GM19468 (cell line): ENCODE results near the gene OR5AP2.
A peak's percentile ranks its signal among the peaks of the same experiment; 100 is the strongest.
"Not testable (repeated sequence)": the region's sequence is repeated elsewhere in the genome, so short reads cannot be mapped to it uniquely, and the experiment has no call there.

Source experiments
- ATAC-seq: cut with Tn5 transposase; IDR thresholded peaks from one replicate; pipeline ENCODE4 v1.9.1; 2021; ENCODE audit warnings: mild to moderate bottlenecking, moderate library complexity, moderate number of reproducible peaks; ENCODE audit not compliant: unreplicated experiment; ENCODE audit errors: extremely low read depth

Gene OR5AP2

DNA sequence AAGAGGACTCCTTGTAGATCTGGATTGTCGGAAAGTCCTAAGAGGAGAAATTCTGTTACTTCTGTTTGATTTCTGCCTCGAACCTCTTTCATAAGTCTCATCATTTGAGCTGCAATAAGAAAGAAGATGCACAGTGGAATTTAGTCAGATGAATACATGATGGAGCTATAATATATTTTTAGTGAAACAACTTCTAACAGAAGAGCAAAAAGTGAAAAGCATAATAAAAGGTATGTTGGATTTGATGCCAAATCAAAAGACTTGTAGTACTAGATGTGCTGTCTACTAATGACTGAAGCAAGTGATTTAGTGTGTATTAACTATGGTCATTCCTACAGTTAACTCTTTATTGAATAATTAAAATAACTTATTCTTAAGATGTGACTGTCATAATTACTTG lies at the start of gene OR5AP2:
Gene OR5AP2 (minus strand): TSS at position 101 of the 400 bp plus-strand sequence. CDS start 0 bp downstream, at position 101.
- no peak for ATAC-seq

DNA sequence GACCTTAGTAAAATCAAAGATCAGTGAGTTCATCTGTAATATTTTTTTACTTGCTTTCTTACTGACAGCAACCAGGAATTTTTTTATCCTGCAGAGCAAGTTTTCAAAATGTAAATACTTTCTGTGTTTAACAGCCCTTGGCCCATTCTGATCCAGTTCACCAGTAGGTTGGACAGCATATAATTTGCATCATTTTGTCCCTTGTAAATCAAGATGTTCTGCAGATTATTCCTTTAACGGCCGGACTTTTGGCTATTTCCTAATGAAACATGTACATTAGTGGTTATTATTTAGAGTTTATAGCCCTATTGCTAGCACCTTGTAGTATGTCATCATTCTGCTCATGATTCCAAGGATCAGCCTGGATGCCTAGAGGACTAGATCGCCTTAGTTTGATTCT lies 48.9 kb upstream of the OR5AP2 start:
- ATAC-seq, result not testable (repeated sequence)

DNA sequence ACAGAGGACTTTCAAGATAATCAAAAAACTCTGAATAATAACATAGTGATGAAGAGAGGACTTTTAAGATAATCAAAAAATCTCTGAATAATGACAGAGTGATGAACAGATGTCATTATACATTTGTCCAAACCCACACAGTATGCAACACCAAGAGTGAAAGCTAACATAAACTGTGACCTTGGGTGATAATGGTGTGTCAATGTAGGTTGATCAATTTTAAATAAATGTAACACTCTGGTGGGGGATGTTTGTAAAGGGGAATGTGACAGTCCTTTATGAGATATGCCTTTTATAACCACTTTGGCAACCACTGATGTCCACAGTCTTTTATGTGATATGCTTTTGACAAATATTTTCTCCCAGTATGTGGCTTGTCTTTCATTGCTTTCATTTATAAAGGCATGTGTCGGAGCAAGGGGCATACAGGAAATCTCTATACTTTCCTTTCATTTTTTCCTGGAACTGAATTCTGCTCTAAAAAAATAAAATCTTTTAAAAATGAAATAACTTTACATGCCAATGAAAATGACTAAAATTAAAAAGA lies 46.4 kb upstream of the OR5AP2 start:
- ATAC-seq, result no peak

DNA sequence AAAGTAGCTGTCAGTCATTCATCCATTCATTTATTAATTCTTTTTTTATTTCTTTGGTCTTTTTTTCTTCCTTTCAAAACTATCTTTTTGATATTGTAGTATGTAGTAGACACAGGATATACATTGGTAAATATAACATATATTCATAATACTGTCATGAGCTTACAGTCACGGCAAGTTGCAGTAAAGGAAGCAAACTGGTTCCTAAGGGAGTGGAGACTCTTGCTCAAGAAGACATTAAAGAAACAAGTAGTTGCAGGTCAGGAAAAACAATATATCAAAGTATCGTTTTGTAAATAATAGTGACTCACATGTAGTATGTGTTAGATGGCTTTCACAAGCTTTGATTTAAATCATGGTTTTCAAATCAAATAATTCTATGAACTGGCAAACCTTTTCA lies 28.7 kb upstream of the OR5AP2 start:
- no peak for ATAC-seq

DNA sequence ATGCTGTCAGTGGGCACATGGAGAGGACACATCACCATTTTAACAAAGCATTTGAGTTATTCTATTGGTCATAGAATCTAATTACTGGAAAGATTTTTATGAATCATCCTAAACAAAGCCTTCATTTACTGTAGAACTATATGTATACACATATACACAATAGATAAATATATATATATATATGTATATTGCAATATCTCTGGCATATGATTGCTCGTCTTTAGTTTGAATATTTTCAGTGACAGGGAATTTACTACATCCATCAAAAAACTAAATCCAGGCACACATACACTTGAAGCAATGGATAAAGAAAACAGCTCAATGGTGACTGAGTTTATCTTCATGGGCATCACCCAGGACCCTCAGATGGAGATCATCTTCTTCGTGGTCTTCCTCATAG lies 21.1 kb upstream of the OR5AP2 start, which contains the start of gene OR5AR1:
Gene OR5AR1 (plus strand): TSS at position 301 of the 400 bp plus-strand sequence. CDS start 0 bp downstream, at position 301.
- no peak for ATAC-seq

DNA sequence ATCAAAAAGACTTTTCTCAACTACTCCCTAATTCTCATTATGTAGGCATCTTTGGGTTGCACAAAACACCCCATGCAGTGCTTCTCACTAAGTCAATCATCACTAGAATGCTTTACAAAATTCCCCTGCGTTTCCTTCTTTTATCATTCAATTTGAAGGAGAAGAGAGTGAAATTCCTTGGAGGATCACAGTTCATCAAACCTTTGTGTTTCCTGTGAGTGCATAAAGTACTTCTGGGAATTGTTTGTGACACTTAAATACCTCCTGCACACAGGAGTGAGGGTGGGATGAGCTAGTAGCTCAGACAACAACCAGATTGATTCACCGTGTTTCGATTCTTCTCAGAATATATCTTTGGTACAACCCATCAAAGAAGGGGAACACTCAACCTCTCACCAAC lies 17.5 kb upstream of the OR5AP2 start:
- ATAC-seq, result no peak

DNA sequence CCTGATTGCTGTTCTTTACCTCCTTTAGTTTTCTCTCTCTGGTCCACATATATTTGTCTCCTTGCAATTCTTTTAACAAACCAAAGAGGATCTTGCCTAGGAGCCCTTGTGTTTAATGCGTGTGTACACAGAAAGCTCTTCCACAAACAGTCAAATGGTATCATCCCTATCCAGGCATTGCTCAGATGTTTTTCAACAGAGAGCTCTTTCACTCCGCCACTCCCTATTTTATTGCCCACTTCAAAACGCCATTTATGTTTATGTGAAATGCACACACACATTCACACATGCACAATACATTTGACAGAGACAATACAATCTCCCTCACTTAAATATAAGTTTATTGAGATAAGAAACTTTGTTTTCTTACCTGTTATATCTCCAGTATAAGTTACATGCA lies 4.7 kb downstream of the OR5AP2 start:
- ATAC-seq, result no peak

DNA sequence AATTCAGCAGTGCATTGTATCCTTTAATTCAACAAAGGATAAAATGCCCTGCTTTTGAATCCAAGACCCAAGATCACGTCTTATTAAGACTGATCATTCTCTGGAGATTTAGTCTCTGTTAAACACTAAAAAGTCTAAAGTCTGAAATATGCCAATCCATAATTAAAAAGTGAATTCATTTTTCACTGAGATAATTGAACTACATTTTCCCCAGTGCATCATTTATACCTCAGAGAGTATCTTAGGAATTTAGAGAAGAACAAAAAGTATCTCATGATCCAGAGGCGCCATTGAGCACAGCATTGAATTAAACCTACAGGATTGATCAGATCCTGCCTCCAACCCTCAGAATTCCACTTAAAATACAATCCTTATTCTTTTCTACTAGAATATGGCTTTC lies 5.4 kb downstream of the OR5AP2 start:
- no peak for ATAC-seq

DNA sequence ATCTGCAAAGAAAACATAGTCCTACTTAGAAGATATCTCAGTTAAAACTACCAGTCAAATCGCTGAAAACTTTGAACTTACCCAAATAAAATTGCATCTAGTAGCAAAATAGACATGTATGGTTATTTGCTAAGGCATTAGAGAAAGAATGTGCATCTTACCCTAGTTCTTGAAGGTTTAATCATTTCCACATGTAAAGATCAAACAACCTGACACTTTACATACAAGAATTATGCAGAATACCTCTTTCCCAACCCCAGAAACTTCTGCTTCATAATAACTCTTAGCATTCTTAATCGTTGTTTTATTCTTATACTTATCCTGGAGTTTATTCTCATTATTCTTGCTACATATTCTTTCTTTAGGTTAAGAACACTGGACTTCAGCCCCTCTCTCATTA lies 9.9 kb downstream of the OR5AP2 start:
- ATAC-seq, result no peak

DNA sequence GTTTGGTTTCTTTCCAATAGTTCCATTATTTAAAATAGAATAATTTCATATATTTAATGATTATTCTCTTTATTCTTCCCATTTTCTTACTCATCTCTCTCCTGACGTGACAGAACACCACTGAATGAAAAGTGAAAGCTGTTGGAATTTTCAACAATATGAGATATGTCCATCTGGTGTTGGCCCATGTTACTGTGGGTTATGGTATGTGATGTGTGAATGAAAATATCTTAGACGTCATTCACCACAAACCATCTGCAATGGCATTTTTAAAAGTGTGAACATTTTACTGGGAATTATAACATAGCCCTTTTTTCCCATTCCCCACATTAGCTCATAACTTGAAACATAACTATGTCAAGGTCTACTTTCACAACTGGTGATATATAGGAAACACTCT lies 16.3 kb downstream of the OR5AP2 start:
- ATAC-seq, result no peak

DNA sequence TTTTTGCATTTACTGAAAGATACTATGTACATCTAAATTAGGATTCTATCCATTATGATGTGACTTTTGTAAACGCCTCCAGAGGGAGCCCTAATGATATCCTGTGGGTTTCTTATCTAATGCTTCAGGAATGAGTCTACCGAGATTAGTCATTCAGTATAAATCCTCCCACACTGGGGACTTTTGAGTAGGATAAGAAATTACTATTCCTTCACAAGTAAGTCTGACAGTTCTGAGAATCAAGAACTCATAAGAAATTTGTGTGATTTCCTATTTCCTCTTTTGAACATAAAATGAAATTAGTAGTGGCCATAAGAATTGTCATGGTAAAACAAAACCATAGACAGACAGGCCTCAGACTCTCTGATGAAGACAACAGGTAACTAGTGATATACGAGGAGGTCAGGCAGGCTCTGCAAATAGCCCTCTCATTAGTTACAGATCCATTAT lies 17.6 kb downstream of the OR5AP2 start:
- ATAC-seq, result peak; percentile 35

DNA sequence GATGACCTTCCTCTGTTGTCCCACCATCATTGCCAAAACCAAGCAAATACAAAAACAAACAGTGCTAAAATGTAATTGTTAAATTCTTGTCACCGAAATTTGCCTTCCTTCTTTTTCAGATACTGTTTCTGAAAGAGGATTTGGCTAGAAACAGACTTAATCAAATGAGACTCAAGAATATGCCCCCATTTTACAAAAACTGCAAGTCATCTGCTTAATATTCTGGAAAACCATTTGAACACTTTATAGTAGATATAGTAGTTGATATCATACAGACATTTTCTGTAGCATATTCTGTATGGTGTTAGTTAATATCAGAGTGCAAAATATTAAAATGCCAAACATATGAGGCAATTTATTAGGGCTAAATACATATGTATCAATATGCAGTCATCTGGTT lies 31.1 kb downstream of the OR5AP2 start:
- no peak for ATAC-seq

DNA sequence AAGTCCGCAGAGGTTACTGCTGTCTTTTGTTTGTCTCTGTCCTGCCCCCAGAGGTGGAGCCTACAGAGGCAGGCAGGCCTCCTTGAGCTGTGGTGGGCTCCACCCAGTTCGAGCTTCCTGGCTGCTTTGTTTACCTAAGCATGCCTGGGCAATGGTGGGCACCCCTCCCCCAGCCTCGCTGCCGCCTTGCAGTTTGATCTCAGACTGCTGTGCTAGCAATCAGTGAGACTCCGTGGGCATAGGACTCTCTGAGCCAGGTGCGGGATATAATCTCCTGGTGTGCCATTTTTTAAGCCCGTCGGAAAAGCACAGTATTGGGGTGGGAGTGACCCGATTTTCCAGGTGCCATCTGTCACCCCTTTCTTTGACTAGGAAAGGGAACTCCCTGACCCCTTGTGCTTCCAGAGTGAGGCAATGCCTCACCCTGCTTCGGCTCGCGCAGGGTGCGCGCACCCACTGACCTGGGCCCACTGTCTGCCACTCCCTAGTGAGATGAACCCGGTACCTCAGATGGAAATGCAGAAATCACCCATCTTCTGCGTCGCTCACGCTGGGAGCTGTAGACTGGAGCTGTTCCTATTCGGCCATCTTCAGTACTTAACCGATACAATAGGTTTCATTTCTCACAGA lies 50.0 kb downstream of the OR5AP2 start:
- ATAC-seq, result not testable (repeated sequence)
